HG03565 (cell line): ENCODE data around the gene ZXDB.
A peak's percentile ranks its signal among the peaks of the same experiment; 100 is the strongest.
"Not testable (repeated sequence)": the region's sequence is repeated elsewhere in the genome, so short reads cannot be mapped to it uniquely, and the experiment has no call there.

Source experiments
- ATAC-seq: cut with Tn5 transposase; IDR thresholded peaks from one replicate; pipeline ENCODE4 v1.9.1; 2021; ENCODE audit warnings: mild to moderate bottlenecking, moderate library complexity; ENCODE audit not compliant: unreplicated experiment

The ZXDB gene

GRCh38 chrX:57591284-57592159 is at the start of gene ZXDB:
Gene ZXDB (plus strand): TSS chrX:57592011. CDS start chrX:57592049, 38 bp downstream.
- peak; percentile 39 for ATAC-seq

DNA sequence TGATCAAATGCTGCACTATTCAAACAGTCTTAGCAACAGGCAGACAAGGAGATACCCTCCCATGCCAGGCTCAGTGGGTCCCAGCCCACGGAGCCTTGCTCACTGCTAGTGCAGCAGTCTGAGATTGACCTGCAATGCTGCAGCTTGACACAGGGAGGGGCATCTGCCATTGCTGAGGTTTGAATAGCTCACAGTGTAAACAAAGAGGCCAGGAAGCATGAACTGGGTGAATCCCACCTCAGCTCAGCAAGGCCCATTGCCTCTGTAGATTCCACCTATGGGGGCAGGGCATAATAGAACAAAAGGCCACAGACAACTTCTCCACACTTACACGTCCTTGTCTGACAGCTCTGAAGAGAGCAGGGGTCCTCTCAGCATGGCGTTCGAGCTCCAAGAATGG is 26.6 kb upstream of the ZXDB start:
- no peak for ATAC-seq

- no peak for ATAC-seq
These were observed 18.1 kb upstream of the ZXDB start for GRCh38 chrX:57573754-57574153.

DNA sequence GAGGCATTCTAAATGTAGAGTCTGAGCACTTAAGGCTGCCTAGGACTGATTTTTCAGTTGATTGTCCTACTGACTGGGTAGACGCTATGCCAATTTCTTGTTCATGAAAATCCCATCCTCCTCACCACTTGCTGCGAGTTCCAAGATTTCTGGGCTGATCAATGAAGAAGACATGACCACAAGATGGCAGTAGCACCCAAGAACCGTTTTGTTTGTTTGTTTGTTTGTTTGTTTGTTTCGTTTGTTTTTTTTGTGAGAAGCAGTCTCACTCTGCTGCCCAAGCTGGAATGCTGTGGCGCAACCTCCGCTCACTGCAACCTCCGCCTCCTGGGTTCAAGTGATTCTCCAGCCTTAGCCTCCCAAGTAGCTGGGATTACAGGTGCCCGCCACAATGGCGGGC is 8.9 kb upstream of the ZXDB start:
- ATAC-seq, result not testable (repeated sequence)

GRCh38 chrX:57583477-57583876 is 8.3 kb upstream of the ZXDB start:
- ATAC-seq, result no peak

- ATAC-seq, result no peak
These were observed 5.5 kb upstream of the ZXDB start for GRCh38 chrX:57586360-57586759.

DNA sequence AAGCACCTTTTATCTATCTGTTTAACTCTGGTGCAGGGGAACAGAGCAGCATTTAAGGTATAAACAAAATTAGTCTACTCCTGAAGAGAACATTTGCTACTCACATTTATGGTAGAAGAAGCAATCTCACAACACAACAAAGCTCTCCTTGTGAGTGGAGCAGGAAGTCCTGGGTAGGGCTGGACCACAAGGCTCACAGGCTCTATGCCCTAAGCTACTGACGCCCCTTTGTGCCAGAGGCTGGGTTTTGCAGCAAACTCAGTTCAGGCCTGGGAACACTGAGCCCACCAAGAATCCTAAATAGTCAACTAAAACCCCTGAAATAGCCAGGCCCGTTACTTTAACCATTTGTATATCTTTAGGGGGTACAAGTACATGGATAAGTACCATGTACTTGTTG is 4.7 kb upstream of the ZXDB start:
- no peak for ATAC-seq

DNA sequence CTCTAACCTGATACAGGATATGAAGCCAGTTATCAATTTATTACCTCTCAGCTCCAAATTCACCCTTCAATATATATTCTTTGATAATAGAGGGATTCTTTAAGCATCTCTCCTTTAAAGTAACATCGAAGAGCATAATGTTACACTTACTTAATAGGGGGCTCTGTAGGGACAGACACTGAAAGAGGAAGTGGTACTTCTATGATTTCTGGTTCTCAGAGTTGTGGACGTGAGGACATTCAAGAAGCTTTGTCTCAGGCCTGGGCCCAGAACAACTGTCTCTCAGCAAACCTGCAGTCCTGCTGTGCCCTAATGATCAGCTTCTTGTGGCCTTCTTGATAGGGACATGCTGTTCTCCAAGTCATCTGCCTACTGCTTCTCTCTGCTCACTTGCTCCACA is 4.2 kb upstream of the ZXDB start:
- ATAC-seq, result no peak

DNA sequence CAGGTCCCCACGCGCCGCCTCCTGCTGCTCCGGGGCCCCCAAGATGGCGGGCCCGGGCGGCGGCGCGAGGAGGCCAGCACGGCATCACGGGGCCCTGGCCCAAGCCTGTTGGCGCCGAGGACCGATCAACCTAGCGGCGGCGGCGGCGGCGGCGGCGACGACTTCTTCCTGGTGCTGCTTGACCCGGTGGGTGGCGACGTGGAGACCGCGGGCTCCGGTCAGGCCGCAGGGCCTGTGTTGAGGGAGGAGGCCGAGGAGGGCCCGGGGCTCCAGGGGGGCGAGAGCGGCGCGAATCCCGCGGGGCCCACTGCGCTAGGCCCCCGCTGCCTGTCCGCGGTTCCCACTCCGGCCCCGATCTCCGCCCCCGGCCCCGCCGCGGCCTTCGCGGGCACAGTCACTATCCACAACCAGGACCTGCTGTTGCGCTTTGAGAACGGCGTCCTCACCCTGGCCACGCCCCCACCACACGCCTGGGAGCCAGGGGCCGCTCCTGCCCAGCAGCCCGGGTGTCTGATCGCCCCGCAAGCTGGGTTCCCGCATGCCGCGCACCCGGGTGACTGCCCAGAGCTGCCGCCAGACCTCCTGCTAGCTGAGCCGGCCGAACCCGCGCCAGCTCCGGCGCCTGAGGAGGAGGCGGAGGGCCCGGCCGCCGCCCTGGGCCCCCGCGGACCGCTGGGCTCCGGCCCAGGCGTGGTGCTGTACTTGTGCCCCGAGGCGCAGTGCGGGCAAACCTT is 516 bp downstream of the ZXDB start:
- ATAC-seq, result peak; percentile 47

GRCh38 chrX:57592894-57593215 is 1.0 kb downstream of the ZXDB start:
- peak; percentile 58 for ATAC-seq

DNA sequence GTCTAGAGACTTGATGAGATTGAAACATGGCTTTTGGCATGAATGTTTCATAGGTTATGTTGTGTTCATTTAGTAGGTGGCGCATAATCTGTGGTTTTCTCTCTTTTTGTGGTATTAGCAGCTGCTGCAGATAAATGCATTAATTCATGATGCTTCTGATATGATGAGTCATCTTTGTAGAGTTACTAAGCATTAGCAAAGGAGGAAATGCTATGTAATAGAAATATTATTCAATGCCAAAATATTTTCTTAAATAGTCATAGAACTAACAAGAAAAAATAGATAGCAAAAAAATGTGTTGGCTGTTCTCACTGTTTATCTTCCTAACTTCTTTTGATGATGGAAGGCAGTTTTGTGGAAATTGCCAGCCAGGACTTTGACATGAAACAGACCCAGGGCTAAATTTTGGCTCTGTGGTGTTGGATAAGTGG is 3.6 kb downstream of the ZXDB start:
- ATAC-seq, result no peak

- ATAC-seq, result no peak
These were observed 4.3 kb downstream of the ZXDB start for GRCh38 chrX:57596109-57596508.

DNA sequence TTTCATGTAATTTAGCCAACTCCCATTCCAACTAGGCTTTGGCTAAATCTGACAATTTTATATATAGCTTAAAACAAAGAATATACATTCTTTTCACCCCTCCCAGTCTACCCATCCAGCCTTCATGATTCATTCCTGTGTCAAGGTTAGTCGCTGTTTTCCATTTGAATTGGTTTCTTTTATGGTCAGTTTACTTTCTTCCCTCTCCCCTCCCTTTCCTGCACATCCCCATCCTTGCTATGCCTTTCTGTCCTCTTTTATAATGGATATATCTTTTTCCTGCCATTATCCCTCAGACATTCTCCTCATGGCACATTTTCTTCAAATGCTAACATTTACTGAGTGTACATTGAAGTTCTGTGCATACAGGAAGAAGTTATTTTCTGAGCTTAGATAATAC is 4.7 kb downstream of the ZXDB start:
- ATAC-seq, result no peak

- ATAC-seq, result no peak
These were observed 15.7 kb downstream of the ZXDB start for GRCh38 chrX:57607295-57608187.

GRCh38 chrX:57613351-57613750 is 21.5 kb downstream of the ZXDB start:
- not testable (repeated sequence) for ATAC-seq

DNA sequence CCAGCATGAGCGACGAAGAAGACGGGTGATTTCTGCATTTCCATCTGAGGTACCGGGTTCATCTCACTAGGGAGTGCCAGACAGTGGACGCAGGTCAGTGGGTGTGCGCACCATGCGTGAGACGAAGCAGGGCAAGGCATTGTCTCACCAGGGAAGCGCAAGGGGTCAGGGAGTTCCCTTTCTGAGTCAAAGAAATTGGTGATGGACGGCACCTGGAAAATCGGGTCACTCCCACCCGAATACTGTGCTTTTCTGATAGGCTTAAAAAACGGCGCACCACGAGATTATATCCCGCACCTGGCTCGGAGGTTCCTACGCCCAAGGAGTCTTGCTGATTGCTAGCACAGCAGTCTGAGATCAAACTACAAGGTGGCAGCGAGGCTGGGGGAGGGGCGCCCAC is 37.6 kb downstream of the ZXDB start:
- not testable (repeated sequence) for ATAC-seq

- no peak for ATAC-seq
These were observed 48.8 kb downstream of the ZXDB start for GRCh38 chrX:57640674-57641016.

- ATAC-seq, result no peak
These were observed 49.5 kb downstream of the ZXDB start for GRCh38 chrX:57641338-57641737.

DNA sequence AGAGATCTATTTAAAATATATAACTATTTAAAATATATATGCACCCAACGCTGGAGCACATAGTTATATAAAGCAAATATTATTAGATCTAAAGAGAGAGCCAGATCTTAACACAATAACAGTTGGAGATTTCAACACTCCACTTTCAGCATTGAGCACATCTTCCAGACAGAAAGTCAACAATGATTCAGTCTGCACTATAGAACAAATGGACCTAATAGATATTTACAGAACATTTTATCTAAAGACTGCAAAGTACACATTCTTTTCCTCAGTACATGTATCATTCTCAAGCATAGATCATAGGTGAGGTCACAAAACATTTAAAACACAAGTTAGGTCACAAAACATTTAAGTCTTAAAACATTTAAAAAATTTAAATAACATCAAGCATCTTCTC is 51.9 kb downstream of the ZXDB start:
- no peak for ATAC-seq

DNA sequence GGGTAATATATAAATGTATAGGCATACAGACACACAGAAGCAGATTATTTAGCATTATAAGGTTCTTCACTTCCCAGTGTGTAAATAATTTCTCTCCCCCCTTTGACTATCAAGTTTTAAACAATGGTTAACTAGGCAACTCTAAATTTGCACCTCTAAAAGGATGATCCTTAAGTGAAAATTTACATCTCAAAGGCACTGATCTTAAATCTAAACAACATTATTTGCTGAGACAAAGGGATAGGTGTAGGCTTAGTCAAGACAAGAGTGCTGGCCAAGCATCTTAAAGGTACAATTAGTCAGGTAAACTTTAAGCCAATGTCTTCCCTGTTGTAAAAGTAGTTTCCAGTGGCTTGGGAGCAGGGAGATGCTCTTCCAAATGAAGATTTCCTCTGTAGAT is 55.2 kb downstream of the ZXDB start:
- no peak for ATAC-seq
